HG03103 (cell line): ENCODE measurements around the gene L1CAM.

Experiments used
- ATAC-seq: cut with Tn5 transposase; IDR thresholded peaks from one replicate; pipeline ENCODE4 v1.9.1; 2021; ENCODE audit warnings: low read depth; ENCODE audit not compliant: unreplicated experiment

L1CAM gene

GRCh38 chrX:153878969-153879653, 6.9 kb downstream of the L1CAM start:
- no peak for ATAC-seq

- ATAC-seq = no peak
These were observed 7.6 kb downstream of the L1CAM start for GRCh38 chrX:153878345-153878744.

- no peak for ATAC-seq
These were observed 8.3 kb downstream of the L1CAM start for GRCh38 chrX:153877571-153878261.

GRCh38 chrX:153876112-153876491, 9.9 kb downstream of the L1CAM start:
- ATAC-seq = no peak

- ATAC-seq = no peak
These were observed 10.4 kb downstream of the L1CAM start for GRCh38 chrX:153875391-153876111.

- ATAC-seq = no peak
These were observed 11.4 kb downstream of the L1CAM start for GRCh38 chrX:153874366-153875125.

GRCh38 chrX:153874085-153874365, 11.9 kb downstream of the L1CAM start:
- ATAC-seq = no peak

- ATAC-seq = no peak
These were observed 12.5 kb downstream of the L1CAM start for GRCh38 chrX:153873282-153874084.

GRCh38 chrX:153871946-153872878, 13.8 kb downstream of the L1CAM start:
- ATAC-seq = no peak

GRCh38 chrX:153871451-153871850, 14.5 kb downstream of the L1CAM start:
- ATAC-seq = no peak

GRCh38 chrX:153870791-153871360, 15.1 kb downstream of the L1CAM start:
- no peak for ATAC-seq

- no peak for ATAC-seq
These were observed 15.7 kb downstream of the L1CAM start for GRCh38 chrX:153870288-153870690.

- no peak for ATAC-seq
These were observed 16.3 kb downstream of the L1CAM start for GRCh38 chrX:153869473-153870287.

- ATAC-seq = no peak
These were observed 17.1 kb downstream of the L1CAM start for GRCh38 chrX:153868576-153869472.

- no peak for ATAC-seq
These were observed 18.3 kb downstream of the L1CAM start for GRCh38 chrX:153867671-153868070.

- ATAC-seq = no peak
These were observed 18.8 kb downstream of the L1CAM start for GRCh38 chrX:153867139-153867538.
